ENCODE measurements around the gene CNOT6. TPM values are rescaled to one million over a fixed set of nuclear protein-coding genes. Genes with fewer than 3 reads are reported as not detected.

CNOT6 gene
- polyA plus RNA-seq, 1 of the 3 experiments (the other 2 are of a cell fraction), result 17.1 TPM

GRCh38 chr5:180491496-180491895 is 2.7 kb upstream of the CNOT6 start:
- no peaks in the 10 kb centered on the region for H3K9me3 ChIP-seq
- no peak overlapping the region for H2AFZ ChIP-seq (ENCODE audit: low read depth)
- H3K36me3 ChIP-seq (replicated peaks in 1 of 2; ENCODE audit: control insufficient read depth in 1 of 2, insufficient read depth in 2 of 2, low read length in 1 of 2), result peaks cover 2 to 6% of the 10 kb centered on the region in 2 experiments
- H3F3A ChIP-seq (replicated peaks; ENCODE audit: insufficient read depth), result no peaks in the 10 kb centered on the region
- no peaks in the 10 kb centered on the region for H3K27me3 ChIP-seq (ENCODE audit: insufficient read depth)
- no peak overlapping the region for H3K4me3 ChIP-seq (ENCODE audit: low read depth in 2 of 2, low read length in 1 of 2)
- no peak overlapping the region for H3K4me2 ChIP-seq
- POLR2A ChIA-PET, result no interaction called here
- H4K20me1 ChIP-seq (ENCODE audit: insufficient read depth), result peaks cover 16% of the 10 kb centered on the region
- no peak for TF ChIP-seq YY1 (IDR thresholded peaks at IDR 0.05; ENCODE audit: low read depth)
- H3K9ac ChIP-seq, result no peak overlapping the region
- H3K79me2 ChIP-seq (ENCODE audit: insufficient read depth), result peaks cover 23% of the 10 kb centered on the region
- WGBS (ENCODE audit: low lambda C conversion rate), result 97% methylated on average over 7 of the region's 7 CpGs
- peaks cover 9 to 10% of the 10 kb centered on the region in 2 experiments; a peak in 3 of 4 replicates for H3K4me1 ChIP-seq (ENCODE audit: control insufficient read depth in 1 of 2, insufficient read depth in 2 of 2, low read depth in 1 of 2, low read length in 1 of 2)
- no peaks in the 10 kb centered on the region for H3K9me2 ChIP-seq
- DNase-seq, result no peak
- CTCF ChIA-PET, result interaction anchor here (0.8 kb wide), 1 partner anchor 198 kb away, joined by 3 read pairs; no protein-coding TSS in a partner anchor
- no peak overlapping the region for H3K27ac ChIP-seq (ENCODE audit: low read depth in 2 of 2, low read length in 1 of 2)

GRCh38 chr5:180492226-180492903 is 1.8 kb upstream of the CNOT6 start:
- Histone ChIP-seq H3K9me3 (no peaks in the 10 kb centered on the region), H4K20me1 (ENCODE audit: insufficient read depth) (peaks cover 23% of the 10 kb centered on the region), H3K9me2 (no peaks in the 10 kb centered on the region), H3K27me3 (ENCODE audit: insufficient read depth) (no peaks in the 10 kb centered on the region), H3K27ac (ENCODE audit: low read depth in 2 of 2, low read length in 1 of 2) (no peak overlapping the region), H3K4me2 (no peak overlapping the region), H2AFZ (ENCODE audit: low read depth) (no peak overlapping the region), H3K9ac (no peak overlapping the region), H3F3A (replicated peaks; ENCODE audit: insufficient read depth) (no peaks in the 10 kb centered on the region), H3K4me1 (ENCODE audit: control insufficient read depth in 1 of 2, insufficient read depth in 2 of 2, low read depth in 1 of 2, low read length in 1 of 2) (peaks cover 9 to 10% of the 10 kb centered on the region in 2 experiments; a peak in 3 of 4 replicates), H3K79me2 (ENCODE audit: insufficient read depth) (peaks cover 31% of the 10 kb centered on the region), H3K4me3 (ENCODE audit: low read depth in 2 of 2, low read length in 1 of 2) (no peak overlapping the region), H3K36me3 (replicated peaks in 1 of 2; ENCODE audit: control insufficient read depth in 1 of 2, insufficient read depth in 2 of 2, low read length in 1 of 2) (peaks cover 2 to 12% of the 10 kb centered on the region in 2 experiments)
- TF ChIP-seq FOXJ3 (CRISPR knock-in tag; IDR thresholded peaks at IDR 0.05) (no peak), EZH2phosphoT487 (IDR thresholded peaks at IDR 0.05; ENCODE audit: borderline replicate concordance, low read depth) (no peak), USF2 (IDR thresholded peaks at IDR 0.05; ENCODE audit: borderline replicate concordance, low read depth, low read length) (no peak), EP300 (IDR thresholded peaks at IDR 0.05; ENCODE audit: borderline replicate concordance in 1 of 2, low read depth in 1 of 2, low read length in 1 of 2) (no peak), FOSL2 (IDR thresholded peaks at IDR 0.05; ENCODE audit: borderline replicate concordance, low read depth) (no peak), ELF1 (IDR thresholded peaks at IDR 0.05) (no peak), CHD2 (IDR thresholded peaks at IDR 0.05; ENCODE audit: low read length, partially characterized antibody) (no peak), FOXM1 (IDR thresholded peaks at IDR 0.05; ENCODE audit: low read depth) (no peak)
- TF ChIP-seq, protein P1, sequence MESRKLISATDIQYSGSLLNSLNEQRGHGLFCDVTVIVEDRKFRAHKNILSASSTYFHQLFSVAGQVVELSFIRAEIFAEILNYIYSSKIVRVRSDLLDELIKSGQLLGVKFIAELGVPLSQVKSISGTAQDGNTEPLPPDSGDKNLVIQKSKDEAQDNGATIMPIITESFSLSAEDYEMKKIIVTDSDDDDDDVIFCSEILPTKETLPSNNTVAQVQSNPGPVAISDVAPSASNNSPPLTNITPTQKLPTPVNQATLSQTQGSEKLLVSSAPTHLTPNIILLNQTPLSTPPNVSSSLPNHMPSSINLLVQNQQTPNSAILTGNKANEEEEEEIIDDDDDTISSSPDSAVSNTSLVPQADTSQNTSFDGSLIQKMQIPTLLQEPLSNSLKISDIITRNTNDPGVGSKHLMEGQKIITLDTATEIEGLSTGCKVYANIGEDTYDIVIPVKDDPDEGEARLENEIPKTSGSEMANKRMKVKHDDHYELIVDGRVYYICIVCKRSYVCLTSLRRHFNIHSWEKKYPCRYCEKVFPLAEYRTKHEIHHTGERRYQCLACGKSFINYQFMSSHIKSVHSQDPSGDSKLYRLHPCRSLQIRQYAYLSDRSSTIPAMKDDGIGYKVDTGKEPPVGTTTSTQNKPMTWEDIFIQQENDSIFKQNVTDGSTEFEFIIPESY (IDR thresholded peaks at IDR 0.05; ENCODE audit: borderline replicate concordance, low read depth), result no peak
- TF ChIP-seq, protein P2, sequence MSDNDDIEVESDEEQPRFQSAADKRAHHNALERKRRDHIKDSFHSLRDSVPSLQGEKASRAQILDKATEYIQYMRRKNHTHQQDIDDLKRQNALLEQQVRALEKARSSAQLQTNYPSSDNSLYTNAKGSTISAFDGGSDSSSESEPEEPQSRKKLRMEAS (IDR thresholded peaks at IDR 0.05; ENCODE audit: low read depth), result no peak
- TF ChIP-seq, protein P3, sequence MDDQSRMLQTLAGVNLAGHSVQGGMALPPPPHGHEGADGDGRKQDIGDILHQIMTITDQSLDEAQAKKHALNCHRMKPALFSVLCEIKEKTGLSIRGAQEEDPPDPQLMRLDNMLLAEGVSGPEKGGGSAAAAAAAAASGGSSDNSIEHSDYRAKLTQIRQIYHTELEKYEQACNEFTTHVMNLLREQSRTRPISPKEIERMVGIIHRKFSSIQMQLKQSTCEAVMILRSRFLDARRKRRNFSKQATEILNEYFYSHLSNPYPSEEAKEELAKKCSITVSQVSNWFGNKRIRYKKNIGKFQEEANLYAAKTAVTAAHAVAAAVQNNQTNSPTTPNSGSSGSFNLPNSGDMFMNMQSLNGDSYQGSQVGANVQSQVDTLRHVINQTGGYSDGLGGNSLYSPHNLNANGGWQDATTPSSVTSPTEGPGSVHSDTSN (IDR thresholded peaks at IDR 0.05), result no peak
- TF ChIP-seq, protein P4, sequence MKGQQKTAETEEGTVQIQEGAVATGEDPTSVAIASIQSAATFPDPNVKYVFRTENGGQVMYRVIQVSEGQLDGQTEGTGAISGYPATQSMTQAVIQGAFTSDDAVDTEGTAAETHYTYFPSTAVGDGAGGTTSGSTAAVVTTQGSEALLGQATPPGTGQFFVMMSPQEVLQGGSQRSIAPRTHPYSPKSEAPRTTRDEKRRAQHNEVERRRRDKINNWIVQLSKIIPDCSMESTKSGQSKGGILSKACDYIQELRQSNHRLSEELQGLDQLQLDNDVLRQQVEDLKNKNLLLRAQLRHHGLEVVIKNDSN (IDR thresholded peaks at IDR 0.05; ENCODE audit: borderline replicate concordance, low read depth), result no peak
- DNase-seq, result no peak
- ChIA-PET CTCF (interaction anchor here (1.3 kb wide), 1 partner anchor 21 kb away, joined by 4 read pairs; no protein-coding TSS in a partner anchor), POLR2A (no interaction called here)
- WGBS (ENCODE audit: low lambda C conversion rate), result 98% methylated on average over 10 of the region's 11 CpGs
